IMR-90 (cell line): ENCODE measurements around the gene GAS2L3. TPM values are rescaled to one million over a fixed set of nuclear protein-coding genes. Genes with fewer than 3 reads are reported as not detected.

ENCODE experiments used
- ATAC-seq: fragments of 200-7000 bp; cut with Tn5 transposase; 2 replicates; pipeline ENCODE4 v1.9.1; 2020; ENCODE audit warnings: low read depth, mild to moderate bottlenecking, moderate library complexity
- BruUV-seq: library from RNA; stranded (reverse); fragments of 400-500 nt; replicated peaks from 2 replicates; lab custom pipeline; 2021; lab: Mats Ljungman, UMichigan
- CTCF ChIA-PET: fragments of 300-600 bp; formaldehyde crosslinking; extraction: SDS; loops from one replicate; lab custom pipeline; 2021; ENCODE audit warnings: antibody characterized with exemption; lab: Yijun Ruan, JAX
- POLR2A ChIA-PET: fragments of 300-600 bp; sonication (Branson Sonifier 250); formaldehyde crosslinking; loops from one replicate; lab custom pipeline; 2022; ENCODE audit warnings: antibody characterized with exemption; ENCODE audit not compliant: unreplicated experiment; lab: Charles Lee
- DNase-seq: peaks from one replicate; pipeline ENCODE4 v3.0.0; 2013
- H2AFZ ChIP-seq: replicated peaks from 2 replicates; pipeline ENCODE3; 2013; ENCODE audit warnings: low read length, mild to moderate bottlenecking; ENCODE audit not compliant: poor library complexity
- H2AK5ac ChIP-seq: 2 replicates; pipeline ENCODE4 v1.6.1; 2013; ENCODE audit warnings: low read depth, low read length, inconsistent platforms
- H2AK9ac ChIP-seq: replicated peaks from 2 replicates; pipeline ENCODE3; 2013; ENCODE audit warnings: mild to moderate bottlenecking, low read depth, low read length, moderate library complexity; ENCODE audit not compliant: poor library complexity
- H2BK120ac ChIP-seq: 2 replicates; pipeline ENCODE4 v1.6.1; 2013; ENCODE audit warnings: low read depth, low read length, inconsistent platforms
- H2BK15ac ChIP-seq: 3 replicates; pipeline ENCODE4 v1.6.1; 2013; ENCODE audit warnings: low read depth, low read length, inconsistent platforms
- H2BK20ac ChIP-seq: 2 replicates; pipeline ENCODE4 v1.6.1; 2013; ENCODE audit warnings: low read depth, mild to moderate bottlenecking, inconsistent platforms, low read length, moderate library complexity
- H2BK5ac ChIP-seq: 2 replicates; pipeline ENCODE4 v1.6.1; 2013; ENCODE audit warnings: mild to moderate bottlenecking, low read depth, low read length, inconsistent platforms; ENCODE audit not compliant: poor library complexity, severe bottlenecking
- H3K14ac ChIP-seq: replicated peaks from 2 replicates; pipeline ENCODE4 v1.6.1; 2013; ENCODE audit warnings: low read depth, low read length, inconsistent platforms
- H3K18ac ChIP-seq: 2 replicates; pipeline ENCODE4 v1.6.1; 2013; ENCODE audit warnings: low read depth, low read length, control low read depth
- H3K23ac ChIP-seq: 2 replicates; pipeline ENCODE4 v1.6.1; 2013; ENCODE audit warnings: low read depth, low read length, inconsistent platforms
- H3K27ac ChIP-seq: 2 replicates; pipeline ENCODE4 v1.5.1; 2013; ENCODE audit warnings: mild to moderate bottlenecking, control low read depth, low read length; ENCODE audit not compliant: insufficient read depth
- H3K27me3 ChIP-seq: 2 replicates; pipeline ENCODE4 v1.6.1; 2013; ENCODE audit warnings: low read length; ENCODE audit not compliant: control insufficient read depth, insufficient read depth
- H3K36me3 ChIP-seq: 2 replicates; pipeline ENCODE4 v1.6.1; 2013; ENCODE audit warnings: low read length, mixed read lengths; ENCODE audit not compliant: control insufficient read depth, insufficient read depth
- H3K4ac ChIP-seq: 2 replicates; pipeline ENCODE4 v1.6.1; 2013; ENCODE audit warnings: low read depth, low read length, inconsistent platforms
- H3K4me1 ChIP-seq: 2 replicates; pipeline ENCODE4 v1.6.1; 2013; ENCODE audit warnings: low read length, mixed read lengths; ENCODE audit not compliant: control insufficient read depth, insufficient read depth
- H3K4me2 ChIP-seq: 2 replicates; pipeline ENCODE4 v1.6.1; 2013; ENCODE audit warnings: low read depth, mild to moderate bottlenecking, control low read depth, low read length, moderate library complexity
- H3K4me3 ChIP-seq: 2 replicates; pipeline ENCODE4 v1.5.1; 2013; ENCODE audit warnings: low read depth, mild to moderate bottlenecking, control low read depth, low read length, moderate library complexity; ENCODE audit not compliant: insufficient read depth
- H3K56ac ChIP-seq: 2 replicates; pipeline ENCODE4 v1.6.1; 2013; ENCODE audit warnings: low read length, inconsistent platforms; ENCODE audit not compliant: insufficient read depth; ENCODE audit errors: extremely low read depth
- H3K79me1 ChIP-seq, 2 experiments: 2 replicates each; pipeline ENCODE4 v1.6.1; 2013; ENCODE audit warnings: low read length in 2 of 2, inconsistent platforms in 1 of 2, low read depth in 1 of 2
- H3K9ac ChIP-seq: 2 replicates; pipeline ENCODE4 v1.6.1; 2013; ENCODE audit warnings: low read depth, low read length, control low read depth
- H3K9me1 ChIP-seq: 2 replicates; pipeline ENCODE4 v1.6.1; 2013; ENCODE audit warnings: low read length, inconsistent platforms; ENCODE audit not compliant: insufficient read depth
- H3K9me3 ChIP-seq: 2 replicates; pipeline ENCODE4 v1.6.1; 2013; ENCODE audit warnings: low read length; ENCODE audit not compliant: control insufficient read depth, insufficient read depth
- H4K20me1 ChIP-seq: 2 replicates; pipeline ENCODE4 v1.6.1; 2013; ENCODE audit warnings: low read length, inconsistent platforms; ENCODE audit not compliant: insufficient read depth
- H4K5ac ChIP-seq: 2 replicates; pipeline ENCODE4 v1.6.1; 2013; ENCODE audit warnings: mild to moderate bottlenecking, low read depth, low read length, control low read depth
- H4K8ac ChIP-seq, 2 experiments: 2 replicates each; pipeline ENCODE4 v1.6.1; 2013; ENCODE audit warnings: low read depth in 2 of 2, low read length in 2 of 2, control low read depth in 1 of 2, inconsistent platforms in 1 of 2
- H4K91ac ChIP-seq: 2 replicates; pipeline ENCODE4 v1.6.1; 2013; ENCODE audit warnings: low read depth, low read length, inconsistent platforms; ENCODE audit not compliant: insufficient read depth
- CHD1 ChIP-seq: IDR thresholded peaks from 2 replicates; pipeline ENCODE4 v1.6.1; 2012; ENCODE audit warnings: low read depth, low read length, improper control_type of control experiment
- CTCF ChIP-seq: conservative IDR thresholded peaks from 2 replicates; pipeline ENCODE4 v1.5.1; 2012; ENCODE audit warnings: mild to moderate bottlenecking, low read depth, low read length, improper control_type of control experiment
- ELK1 ChIP-seq: fragments of 150-350 bp; IDR thresholded peaks from 2 replicates; pipeline ENCODE4 v1.6.1; 2016; ENCODE audit warnings: low read depth, mild to moderate bottlenecking, low read length, moderate library complexity, borderline replicate concordance
- FOS ChIP-seq: fragments of 150-350 bp; IDR thresholded peaks from 2 replicates; pipeline ENCODE4 v1.6.1; 2016; ENCODE audit warnings: low read depth, low read length
- MAFK ChIP-seq: IDR thresholded peaks from 2 replicates; pipeline ENCODE4 v1.6.1; 2012; ENCODE audit warnings: low read depth, low read length, improper control_type of control experiment
- MAZ ChIP-seq: IDR thresholded peaks from 2 replicates; pipeline ENCODE4 v1.6.1; 2012; ENCODE audit warnings: low read depth, mild to moderate bottlenecking, low read length, improper control_type of control experiment, moderate library complexity, borderline replicate concordance
- MXI1 ChIP-seq: IDR thresholded peaks from 2 replicates; pipeline ENCODE4 v1.6.1; 2012; ENCODE audit warnings: low read depth, mild to moderate bottlenecking, low read length, moderate library complexity, borderline replicate concordance
- NFE2L2 ChIP-seq: fragments of 150-350 bp; IDR thresholded peaks from 2 replicates; pipeline ENCODE4 v1.6.1; 2016; ENCODE audit warnings: low read depth, mild to moderate bottlenecking, low read length
- POLR2A ChIP-seq: IDR thresholded peaks from 2 replicates; pipeline ENCODE4 v1.6.1; 2012; ENCODE audit warnings: mild to moderate bottlenecking, low read depth, low read length
- RAD21 ChIP-seq: IDR thresholded peaks from 2 replicates; pipeline ENCODE4 v1.6.1; 2012; ENCODE audit warnings: low read length, improper control_type of control experiment
- RCOR1 ChIP-seq: IDR thresholded peaks from 2 replicates; pipeline ENCODE4 v1.6.1; 2012; ENCODE audit warnings: mild to moderate bottlenecking, low read length, improper control_type of control experiment; ENCODE audit not compliant: insufficient replicate concordance
- RFX5 ChIP-seq: IDR thresholded peaks from 2 replicates; pipeline ENCODE4 v1.8.0; 2012; ENCODE audit warnings: low read depth, mild to moderate bottlenecking, low read length, moderate library complexity
- USF2 ChIP-seq: fragments of 150-350 bp; IDR thresholded peaks from 2 replicates; pipeline ENCODE4 v1.6.1; 2017; ENCODE audit warnings: mild to moderate bottlenecking, antibody characterized with exemption, low read length, low read depth
- WGBS, 2 experiments: methylation state at CpG; one replicate each; pipeline versions ENCODE4 v1.1.5 to v1.1.7; 2013; ENCODE audit warnings: missing lambda C conversion rate in 2 of 2; ENCODE audit not compliant: insufficient read length in 1 of 2; ENCODE audit errors: extremely low coverage in 2 of 2; 5-methylcytosine and 5-hydroxymethylcytosine counted together
- dilution Hi-C: fragments of 300-500 bp; cut with HindIII; formaldehyde crosslinking; loops from one replicate; pipeline ENCODE4 v1.14.3; 2018; ENCODE audit warnings: low sequenced_read_pairs; ENCODE audit not compliant: unreplicated experiment
- in situ Hi-C: fragments of 300-500 bp; cut with MboI; formaldehyde crosslinking; loops from 3 replicates; pipeline ENCODE4 v1.14.3; 2019; ENCODE audit warnings: low sequenced_read_pairs, inconsistent platforms, mixed read lengths
- intact Hi-C: fragments of 100-400 bp; cut with micrococcal nuclease; formaldehyde crosslinking; loops from 2 replicates; pipeline ENCODE4 v1.10.0; 2022
- polyA plus RNA-seq, 3 experiments: library from polyadenylated mRNA; depleted of rRNA; stranded (reverse); fragments of >200 nt; gene quantifications; 2 replicates each; pipeline ENCODE4 v1.2.3, GENCODE V29; 2012; ENCODE audit warnings: low replicate concordance in 1 of 3
- total RNA-seq: library from RNA; depleted of rRNA; stranded (reverse); fragments of >200 nt; gene quantifications from 2 replicates; pipeline ENCODE4 v1.2.3, GENCODE V29; 2012

Gene GAS2L3
- total and polyA plus RNA-seq, 2 of the 4 experiments (the other 2 are of a cell fraction) = 5.2 to 15.6 TPM

GRCh38 chr12:100669922-100670321 is 96.4 kb downstream of the GAS2L3 start:
- H2BK20ac ChIP-seq = no peak overlapping the region
- ChIA-PET POLR2A (no interaction called here), CTCF (no interaction called here)
- intact Hi-C loops (loop anchor here (1.0 to 5.0 kb wide), 3 partner anchors 62 to 322 kb away; no protein-coding TSS in a partner anchor), dilution Hi-C loops (no loop called here), in situ Hi-C loops (loop anchor here (10.0 kb wide), 1 partner anchor 65 kb away; no protein-coding TSS in a partner anchor)
- no peak overlapping the region for H3K4me2 ChIP-seq
- BruUV-seq = no TSS peak
- no peak overlapping the region for H4K5ac ChIP-seq
- no peak overlapping the region for H4K91ac ChIP-seq
- DNase-seq (no peak), ATAC-seq (no peak)
- H2BK5ac ChIP-seq = no peak overlapping the region
- H4K8ac ChIP-seq = no peak overlapping the region
- H3K27me3 ChIP-seq = peaks cover 3% of the 10 kb centered on the region
- H3K9me3 ChIP-seq = no peaks in the 10 kb centered on the region
- H3K4ac ChIP-seq = no peak overlapping the region
- no peak overlapping the region for H3K56ac ChIP-seq
- no peak overlapping the region for H2BK120ac ChIP-seq
- H2AFZ ChIP-seq = no peak overlapping the region
- H3K9ac ChIP-seq = no peak overlapping the region
- no peak overlapping the region for H2BK15ac ChIP-seq
- no peak overlapping the region for H3K14ac ChIP-seq
- H3K36me3 ChIP-seq = no peaks in the 10 kb centered on the region
- no peak overlapping the region for H3K27ac ChIP-seq
- no peaks in the 10 kb centered on the region for H4K20me1 ChIP-seq
- no peak overlapping the region for H2AK9ac ChIP-seq
- H3K18ac ChIP-seq = no peak overlapping the region
- no peaks in the 10 kb centered on the region for H3K4me1 ChIP-seq
- H2AK5ac ChIP-seq = no peak overlapping the region
- no peaks in the 10 kb centered on the region for H3K9me1 ChIP-seq
- no peak for TF ChIP-seq RAD21
- no peak for TF ChIP-seq NFE2L2
- no peak for TF ChIP-seq MXI1
- no peak for TF ChIP-seq USF2
- no peak for TF ChIP-seq FOS
- no peak for TF ChIP-seq MAZ
- TF ChIP-seq RCOR1 = no peak
- TF ChIP-seq ELK1 = no peak
- TF ChIP-seq CTCF = no peak
- no peak for TF ChIP-seq POLR2A
- no peak for TF ChIP-seq MAFK
- no peak for TF ChIP-seq CHD1
- TF ChIP-seq RFX5 = no peak
- WGBS, 2 experiments = 40% methylated on average over 1 of the region's 4 CpGs; no CpG with 5 or more reads in 1 of the 2 experiments
- H3K23ac ChIP-seq = no peak overlapping the region
- no peaks in the 10 kb centered on the region for H3K79me1 ChIP-seq
- no peak overlapping the region for H3K4me3 ChIP-seq
